ENCODE data around the gene DARS1. TPM values are rescaled to one million over a fixed set of nuclear protein-coding genes. Genes with fewer than 3 reads are reported as not detected.
A peak's percentile ranks its signal among the peaks of the same experiment; 100 is the strongest.

The DARS1 gene
- total RNA-seq, 1 donor = 119 TPM

GRCh38 chr2:135935914-135936313 is 49.5 kb downstream of the DARS1 start:
- H4K20me1 ChIP-seq (ENCODE audit: insufficient read depth, low read length) = no peaks in the 10 kb centered on the region
- no peaks in the 10 kb centered on the region for H3K4me1 ChIP-seq (ENCODE audit: insufficient read depth, low read length)
- H3K27me3 ChIP-seq (ENCODE audit: insufficient read depth, low read length) = no peaks in the 10 kb centered on the region
- H3K4me2 ChIP-seq (ENCODE audit: insufficient read depth, low read length) = no peak overlapping the region
- no peaks in the 10 kb centered on the region for H3K9me3 ChIP-seq (ENCODE audit: low read depth, low read length)
- H3K79me2 ChIP-seq (ENCODE audit: insufficient read depth, low read length) = peaks cover 4% of the 10 kb centered on the region
- H3K36me3 ChIP-seq (ENCODE audit: insufficient read depth, low read length) = peaks cover 6% of the 10 kb centered on the region
- no peak for DNase-seq (ENCODE audit: insufficient read length, low spot score, missing footprints)
- no peak for TF ChIP-seq CTCF (IDR thresholded peaks at IDR 0.05; ENCODE audit: extremely low read depth, low read depth, low read length)
- H3K27ac ChIP-seq (ENCODE audit: low read depth, low read length) = no peak overlapping the region
- H3K4me3 ChIP-seq (ENCODE audit: insufficient read depth, low read length) = no peak overlapping the region
- no peak overlapping the region for H2AFZ ChIP-seq (ENCODE audit: low read length)

GRCh38 chr2:135931776-135932443 is 53.5 kb downstream of the DARS1 start:
- TF ChIP-seq CTCF (IDR thresholded peaks at IDR 0.05; ENCODE audit: extremely low read depth, low read depth, low read length) = no peak
- no peak overlapping the region for H2AFZ ChIP-seq (ENCODE audit: low read length)
- no peaks in the 10 kb centered on the region for H4K20me1 ChIP-seq (ENCODE audit: insufficient read depth, low read length)
- H3K4me3 ChIP-seq (ENCODE audit: insufficient read depth, low read length) = no peak overlapping the region
- no peak overlapping the region for H3K4me2 ChIP-seq (ENCODE audit: insufficient read depth, low read length)
- H3K27me3 ChIP-seq (ENCODE audit: insufficient read depth, low read length) = no peaks in the 10 kb centered on the region
- no peak overlapping the region for H3K27ac ChIP-seq (ENCODE audit: low read depth, low read length)
- DNase-seq (ENCODE audit: insufficient read length, low spot score, missing footprints) = no peak
- peaks cover 4% of the 10 kb centered on the region for H3K79me2 ChIP-seq (ENCODE audit: insufficient read depth, low read length)
- H3K4me1 ChIP-seq (ENCODE audit: insufficient read depth, low read length) = no peaks in the 10 kb centered on the region
- peaks cover 15% of the 10 kb centered on the region for H3K36me3 ChIP-seq (ENCODE audit: insufficient read depth, low read length)
- no peaks in the 10 kb centered on the region for H3K9me3 ChIP-seq (ENCODE audit: low read depth, low read length)

GRCh38 chr2:135926605-135927004 is 58.8 kb downstream of the DARS1 start:
- Histone ChIP-seq H3K9me3 (ENCODE audit: low read depth, low read length) (no peaks in the 10 kb centered on the region), H2AFZ (ENCODE audit: low read length) (no peak overlapping the region), H3K4me1 (ENCODE audit: insufficient read depth, low read length) (peaks cover 9% of the 10 kb centered on the region), H3K4me3 (ENCODE audit: insufficient read depth, low read length) (no peak overlapping the region), H3K27ac (ENCODE audit: low read depth, low read length) (no peak overlapping the region), H3K36me3 (ENCODE audit: insufficient read depth, low read length) (peaks cover 23% of the 10 kb centered on the region), H3K4me2 (ENCODE audit: insufficient read depth, low read length) (no peak overlapping the region), H4K20me1 (ENCODE audit: insufficient read depth, low read length) (no peaks in the 10 kb centered on the region), H3K79me2 (ENCODE audit: insufficient read depth, low read length) (no peaks in the 10 kb centered on the region), H3K27me3 (ENCODE audit: insufficient read depth, low read length) (no peaks in the 10 kb centered on the region)
- DNase-seq (ENCODE audit: insufficient read length, low spot score, missing footprints) = no peak
- no peak for TF ChIP-seq CTCF (IDR thresholded peaks at IDR 0.05; ENCODE audit: extremely low read depth, low read depth, low read length)

- Histone ChIP-seq H3K27me3 (ENCODE audit: insufficient read depth, low read length) (no peaks in the 10 kb centered on the region), H3K27ac (ENCODE audit: low read depth, low read length) (peak overlapping the region; percentile 27), H4K20me1 (ENCODE audit: insufficient read depth, low read length) (no peaks in the 10 kb centered on the region), H3K4me2 (ENCODE audit: insufficient read depth, low read length) (peak overlapping the region; percentile 17), H3K79me2 (ENCODE audit: insufficient read depth, low read length) (no peaks in the 10 kb centered on the region), H2AFZ (ENCODE audit: low read length) (no peak overlapping the region), H3K4me3 (ENCODE audit: insufficient read depth, low read length) (no peak overlapping the region), H3K9me3 (ENCODE audit: low read depth, low read length) (no peaks in the 10 kb centered on the region), H3K4me1 (ENCODE audit: insufficient read depth, low read length) (peaks cover 9% of the 10 kb centered on the region), H3K36me3 (ENCODE audit: insufficient read depth, low read length) (peaks cover 20% of the 10 kb centered on the region)
- peak; percentile 41 for DNase-seq (ENCODE audit: insufficient read length, low spot score, missing footprints)
- no peak for TF ChIP-seq CTCF (IDR thresholded peaks at IDR 0.05; ENCODE audit: extremely low read depth, low read depth, low read length)
Measured at GRCh38 chr2:135925571-135925970, 59.9 kb downstream of the DARS1 start.
